Measurements from ENCODE around the gene BLTP3B.

GRCh38 chr12:100146252-100146651 is 3.6 kb upstream of the BLTP3B start:
- TF ChIP-seq, protein P1, sequence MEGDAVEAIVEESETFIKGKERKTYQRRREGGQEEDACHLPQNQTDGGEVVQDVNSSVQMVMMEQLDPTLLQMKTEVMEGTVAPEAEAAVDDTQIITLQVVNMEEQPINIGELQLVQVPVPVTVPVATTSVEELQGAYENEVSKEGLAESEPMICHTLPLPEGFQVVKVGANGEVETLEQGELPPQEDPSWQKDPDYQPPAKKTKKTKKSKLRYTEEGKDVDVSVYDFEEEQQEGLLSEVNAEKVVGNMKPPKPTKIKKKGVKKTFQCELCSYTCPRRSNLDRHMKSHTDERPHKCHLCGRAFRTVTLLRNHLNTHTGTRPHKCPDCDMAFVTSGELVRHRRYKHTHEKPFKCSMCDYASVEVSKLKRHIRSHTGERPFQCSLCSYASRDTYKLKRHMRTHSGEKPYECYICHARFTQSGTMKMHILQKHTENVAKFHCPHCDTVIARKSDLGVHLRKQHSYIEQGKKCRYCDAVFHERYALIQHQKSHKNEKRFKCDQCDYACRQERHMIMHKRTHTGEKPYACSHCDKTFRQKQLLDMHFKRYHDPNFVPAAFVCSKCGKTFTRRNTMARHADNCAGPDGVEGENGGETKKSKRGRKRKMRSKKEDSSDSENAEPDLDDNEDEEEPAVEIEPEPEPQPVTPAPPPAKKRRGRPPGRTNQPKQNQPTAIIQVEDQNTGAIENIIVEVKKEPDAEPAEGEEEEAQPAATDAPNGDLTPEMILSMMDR (IDR thresholded peaks at IDR 0.05; ENCODE audit: borderline replicate concordance, extremely low read depth, low read length, poor library complexity, severe bottlenecking): no peak
- no peak for TF ChIP-seq EZH2 (IDR thresholded peaks at IDR 0.05; ENCODE audit: borderline replicate concordance, low read depth, low read length, severe bottlenecking)
